GM21786 (cell line): ENCODE measurements around the gene CADM1.

ENCODE experiments used
- ATAC-seq: cut with Tn5 transposase; IDR thresholded peaks from one replicate; pipeline ENCODE4 v1.9.1; 2021; ENCODE audit not compliant: unreplicated experiment

CADM1 gene

GRCh38 chr11:115159207-115159606, 345.0 kb downstream of the CADM1 start:
- no peak for ATAC-seq

GRCh38 chr11:115158053-115158452, 346.2 kb downstream of the CADM1 start:
- ATAC-seq: no peak

GRCh38 chr11:115157247-115157646, 347.0 kb downstream of the CADM1 start:
- no peak for ATAC-seq

- ATAC-seq: no peak
Measured at GRCh38 chr11:115155978-115156377, 348.2 kb downstream of the CADM1 start.

- no peak for ATAC-seq
Measured at GRCh38 chr11:115155320-115155719, 348.9 kb downstream of the CADM1 start.

GRCh38 chr11:115154355-115154736, 349.9 kb downstream of the CADM1 start:
- no peak for ATAC-seq

- no peak for ATAC-seq
Measured at GRCh38 chr11:115153731-115154354, 350.4 kb downstream of the CADM1 start.

GRCh38 chr11:115153135-115153534, 351.1 kb downstream of the CADM1 start:
- ATAC-seq: no peak

GRCh38 chr11:115151010-115151409, 353.2 kb downstream of the CADM1 start:
- no peak for ATAC-seq

- ATAC-seq: no peak
Measured at GRCh38 chr11:115148691-115149090, 355.5 kb downstream of the CADM1 start.

- no peak for ATAC-seq
Measured at GRCh38 chr11:115148101-115148500, 356.1 kb downstream of the CADM1 start.

GRCh38 chr11:115147243-115147807, 356.9 kb downstream of the CADM1 start:
- no peak for ATAC-seq

GRCh38 chr11:115146425-115146824, 357.8 kb downstream of the CADM1 start:
- ATAC-seq: no peak

- ATAC-seq: no peak
Measured at GRCh38 chr11:115145324-115145723, 358.9 kb downstream of the CADM1 start.

GRCh38 chr11:115144914-115145313, 359.3 kb downstream of the CADM1 start:
- no peak for ATAC-seq

GRCh38 chr11:115144014-115144413, 360.2 kb downstream of the CADM1 start:
- no peak for ATAC-seq

GRCh38 chr11:115141231-115142114, 362.7 kb downstream of the CADM1 start:
- ATAC-seq: no peak

GRCh38 chr11:115135936-115136335, 368.3 kb downstream of the CADM1 start:
- no peak for ATAC-seq

- no peak for ATAC-seq
Measured at GRCh38 chr11:115134926-115135325, 369.3 kb downstream of the CADM1 start.

- no peak for ATAC-seq
Measured at GRCh38 chr11:115133475-115134209, 370.6 kb downstream of the CADM1 start.

GRCh38 chr11:115132436-115133228, 371.6 kb downstream of the CADM1 start:
- no peak for ATAC-seq
